Hematopoietic multipotent progenitor cell treated with erythropoietin and hydrocortisone succinate and interleukin-3 and kit ligand, for 4 days (in vitro differentiated cells): Measurements from ENCODE around the gene IPO11.
A peak's percentile ranks its signal among the peaks of the same experiment; 100 is the strongest.
"Not testable (repeated sequence)": the region's sequence is repeated elsewhere in the genome, so short reads cannot be mapped to it uniquely, and the experiment has no call there.

Experiments used
- DNase-seq: peaks from one replicate; pipeline ENCODE4 v3.0.0-alpha.2; 2015

The IPO11 gene

DNA sequence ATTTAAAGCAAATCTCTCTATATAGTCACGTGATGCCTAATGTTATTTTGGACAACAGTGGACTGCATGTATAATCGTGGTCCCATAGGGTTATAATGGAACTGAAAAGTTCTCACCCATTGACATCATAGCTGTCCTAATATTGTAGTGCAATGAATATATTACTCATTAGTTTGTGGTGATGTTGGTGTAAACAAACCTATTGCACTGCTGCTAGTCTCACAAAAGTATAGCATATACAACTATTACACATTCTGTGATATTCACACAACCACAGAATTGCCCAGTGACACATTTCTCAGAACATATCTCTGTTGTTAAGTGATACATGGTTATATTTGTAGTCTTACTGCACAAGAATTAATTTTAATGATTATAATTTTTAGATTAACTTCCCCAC lies 37.7 kb downstream of the IPO11 start:
- DNase-seq: no peak

DNA sequence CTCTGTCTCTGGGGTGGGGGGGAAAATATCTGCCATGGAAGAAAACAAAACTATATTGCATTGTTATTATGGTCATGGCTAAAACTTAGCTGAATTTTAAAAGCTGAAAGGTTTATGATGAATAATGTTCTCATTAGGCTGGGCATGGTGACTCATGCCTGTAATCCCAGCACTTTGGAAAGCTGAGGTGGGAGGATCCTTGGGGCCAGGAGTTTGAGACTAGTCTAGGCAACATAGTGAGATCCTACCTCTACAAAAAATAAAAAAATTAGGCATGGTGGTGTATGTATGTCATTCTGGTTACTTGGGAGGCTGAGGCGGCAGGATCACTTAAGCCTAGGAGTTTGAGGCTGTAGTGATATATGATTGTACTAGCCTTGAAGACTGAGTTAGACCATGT lies 44.5 kb downstream of the IPO11 start:
- DNase-seq: no peak

DNA sequence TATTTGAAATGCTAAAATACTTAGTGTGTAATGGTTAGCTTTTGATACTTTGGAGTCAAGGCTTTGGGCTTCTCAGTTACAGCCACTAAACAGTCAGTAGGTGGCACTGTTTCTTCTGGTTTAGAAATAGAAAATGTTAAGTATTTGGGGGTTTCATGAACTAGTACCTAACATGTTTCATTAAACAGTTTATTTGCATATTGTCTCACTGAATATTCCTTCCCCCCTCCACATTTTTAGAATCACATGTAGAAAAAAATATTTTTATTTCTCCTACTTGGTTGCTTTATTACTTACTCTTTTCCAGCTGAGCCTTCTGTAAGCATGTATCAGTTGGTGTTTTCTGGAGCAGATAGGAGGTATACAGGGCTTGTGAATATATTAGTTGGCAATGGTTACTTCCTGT lies 48.0 kb downstream of the IPO11 start:
- DNase-seq: peak; percentile 84

DNA sequence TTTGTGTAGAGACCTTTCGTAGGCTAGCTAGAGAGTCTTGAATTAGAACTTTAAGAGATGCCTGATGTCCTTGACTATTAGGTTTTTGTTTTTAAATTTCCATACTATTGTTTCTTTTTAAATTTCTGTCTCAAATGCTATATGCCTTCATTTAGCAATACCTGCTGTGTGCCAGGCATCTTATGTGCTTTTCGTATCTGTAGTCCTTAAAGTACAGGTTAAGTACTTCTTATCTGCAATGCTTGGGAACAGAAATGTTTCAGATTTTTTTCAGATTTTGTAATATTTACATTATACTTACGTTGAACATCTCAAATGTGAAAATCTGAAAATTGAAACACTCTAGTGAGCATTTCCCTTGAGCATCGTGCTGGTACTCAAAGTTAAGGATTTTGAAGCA lies 49.0 kb downstream of the IPO11 start:
- DNase-seq: no peak

DNA sequence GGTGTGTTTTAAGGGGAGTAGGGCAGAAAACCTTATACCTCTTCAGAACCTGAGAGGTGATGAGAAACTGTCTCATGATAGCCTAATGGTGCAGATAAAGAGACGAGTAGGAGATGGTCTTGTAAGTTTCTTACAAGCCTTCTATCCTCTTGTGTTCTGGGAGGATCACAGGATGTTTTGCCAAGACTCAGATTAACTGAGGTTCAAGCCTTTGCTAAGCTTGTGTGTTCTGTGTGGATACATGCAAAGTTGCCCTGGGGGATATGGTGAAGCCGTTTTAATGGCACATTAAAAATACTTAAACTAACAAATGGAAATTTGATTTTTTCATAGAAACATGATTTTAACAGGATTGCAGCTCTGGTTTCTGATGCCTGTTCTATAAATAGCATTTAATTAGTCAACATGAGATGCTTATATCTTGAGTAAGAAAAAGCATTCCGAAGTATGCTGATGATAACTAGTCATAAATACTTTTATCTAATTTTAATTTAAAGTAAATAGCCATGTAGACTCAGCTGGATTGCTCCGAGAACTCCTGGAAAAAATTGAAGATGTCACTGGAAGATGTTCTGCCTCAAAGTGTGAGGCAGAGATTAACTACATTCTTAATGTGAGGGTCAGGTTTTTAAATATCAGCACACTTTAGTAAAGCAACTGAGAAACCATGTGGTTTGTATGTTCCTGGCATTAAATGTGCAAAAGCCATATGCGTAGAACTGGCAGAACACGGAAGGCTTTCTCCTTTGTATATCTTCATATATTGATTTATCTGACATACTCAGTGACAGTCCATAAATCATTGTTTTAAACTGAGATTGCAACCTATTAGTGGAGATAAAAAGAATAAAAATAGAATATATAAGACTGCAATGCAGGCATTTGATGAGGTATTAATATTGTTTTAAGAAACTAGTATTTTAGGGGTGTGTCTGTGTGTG lies 53.7 kb downstream of the IPO11 start:
- no peak for DNase-seq

DNA sequence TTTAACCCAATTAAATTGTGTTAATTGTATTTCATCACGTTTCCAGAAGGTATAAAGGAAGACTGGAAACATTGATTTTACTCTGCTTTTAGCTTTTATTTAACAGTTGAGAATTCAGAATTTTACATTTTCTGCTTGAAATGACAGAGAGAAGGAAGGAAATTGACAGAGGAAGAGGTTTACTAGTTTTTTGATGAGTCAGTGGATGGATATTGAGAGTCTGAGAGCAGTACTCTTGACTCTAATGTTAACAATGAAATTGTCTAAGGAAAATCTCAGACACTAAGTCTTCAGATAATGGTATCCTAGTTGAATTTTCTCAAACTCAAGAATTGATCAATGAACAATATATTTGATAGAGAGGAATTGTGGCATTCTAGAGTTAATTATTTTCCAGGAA lies 60.6 kb downstream of the IPO11 start:
- DNase-seq: no peak

DNA sequence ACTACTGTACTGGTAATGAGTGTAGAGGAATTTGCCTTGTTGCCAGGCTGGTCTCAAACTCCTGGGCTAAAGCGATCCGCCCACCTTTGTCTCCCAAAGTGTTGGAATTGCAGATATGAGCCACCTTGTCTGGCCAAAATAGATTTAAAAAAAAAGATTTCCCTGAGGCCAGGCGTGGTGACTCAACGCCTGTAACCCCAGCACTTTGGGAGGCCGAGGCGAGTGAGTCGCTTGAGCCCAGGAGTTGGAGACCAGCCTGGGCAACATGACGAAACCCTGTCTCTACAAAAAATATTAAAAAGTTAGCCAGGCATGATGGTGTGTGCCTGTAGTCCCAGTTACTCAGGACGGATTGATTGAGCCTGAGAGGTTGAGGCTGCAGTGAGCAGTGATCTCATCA lies 62.5 kb downstream of the IPO11 start:
- no peak for DNase-seq

DNA sequence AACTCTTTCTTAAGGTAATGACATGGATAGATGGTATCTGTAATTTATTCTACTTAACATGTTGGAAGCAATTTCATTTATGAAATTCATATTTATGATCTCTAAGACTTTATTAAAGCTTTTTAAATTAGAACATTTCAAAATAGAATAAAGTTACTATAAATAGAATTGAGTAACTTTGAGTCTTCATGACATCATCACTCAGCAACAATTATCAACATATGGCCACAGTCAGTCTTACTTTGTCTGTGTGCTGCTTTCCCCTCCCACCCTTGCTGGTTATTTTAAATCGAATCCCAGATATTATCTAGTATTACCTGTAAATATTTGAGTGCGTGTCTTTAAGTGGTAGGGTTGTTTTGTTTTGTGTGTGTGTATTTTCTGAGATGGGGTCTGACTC lies 65.2 kb downstream of the IPO11 start:
- no peak for DNase-seq

DNA sequence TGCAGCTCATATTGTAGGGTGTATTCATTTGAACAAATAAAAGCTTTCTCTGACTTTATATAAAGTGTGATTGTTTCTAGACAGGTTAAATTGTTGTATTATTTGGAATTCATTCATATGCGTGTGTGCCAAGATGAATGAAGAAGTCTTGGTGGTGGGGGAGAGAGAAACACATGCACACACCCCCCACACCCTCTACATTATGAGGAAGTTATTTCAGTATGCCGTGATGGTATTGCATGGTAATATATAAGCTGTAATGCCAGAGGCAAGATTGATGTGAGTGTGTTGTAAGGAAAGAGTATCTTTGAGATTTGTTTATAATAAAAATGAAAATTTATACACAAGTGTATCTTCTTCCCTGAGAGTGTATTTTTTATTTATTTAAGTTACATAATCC lies 71.0 kb downstream of the IPO11 start:
- peak; percentile 58 for DNase-seq

DNA sequence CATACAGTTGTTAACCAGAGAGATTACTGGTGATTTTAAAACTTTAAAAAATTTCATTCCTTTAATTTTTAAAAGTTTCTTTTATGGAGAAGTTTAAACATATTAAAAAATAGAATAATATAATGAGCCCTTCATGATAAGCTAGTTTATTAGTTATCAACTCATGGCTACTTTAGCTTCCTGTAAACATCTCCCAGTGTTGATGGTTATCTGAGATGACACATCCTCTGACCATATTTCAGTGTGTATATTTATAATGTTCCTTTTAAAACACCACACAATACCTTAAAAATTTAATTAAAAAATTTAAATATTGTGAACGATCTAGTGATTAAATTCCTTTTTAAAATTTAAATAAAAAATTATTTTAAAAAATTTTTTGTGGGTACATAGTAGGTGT lies 74.1 kb downstream of the IPO11 start:
- DNase-seq: peak; percentile 53

DNA sequence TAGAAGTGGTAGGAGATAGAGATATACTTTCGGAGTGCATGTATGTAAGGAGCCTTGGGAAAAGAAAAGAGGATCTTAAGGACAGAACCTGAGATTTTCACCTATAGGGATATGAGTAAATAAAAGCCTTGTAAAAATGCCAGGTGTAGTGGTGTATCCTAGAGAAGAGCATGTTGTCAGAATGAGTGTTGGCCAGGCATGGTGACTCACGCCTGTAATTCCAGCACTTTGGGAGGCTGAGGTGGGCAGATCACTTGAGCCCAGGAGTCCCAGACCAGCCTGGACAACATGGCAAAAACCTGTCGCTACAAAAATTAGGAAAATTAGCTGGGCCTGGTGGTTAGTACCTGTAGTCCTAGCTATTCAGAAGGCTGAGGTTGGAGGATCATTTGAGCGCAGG lies 76.0 kb downstream of the IPO11 start:
- no peak for DNase-seq

DNA sequence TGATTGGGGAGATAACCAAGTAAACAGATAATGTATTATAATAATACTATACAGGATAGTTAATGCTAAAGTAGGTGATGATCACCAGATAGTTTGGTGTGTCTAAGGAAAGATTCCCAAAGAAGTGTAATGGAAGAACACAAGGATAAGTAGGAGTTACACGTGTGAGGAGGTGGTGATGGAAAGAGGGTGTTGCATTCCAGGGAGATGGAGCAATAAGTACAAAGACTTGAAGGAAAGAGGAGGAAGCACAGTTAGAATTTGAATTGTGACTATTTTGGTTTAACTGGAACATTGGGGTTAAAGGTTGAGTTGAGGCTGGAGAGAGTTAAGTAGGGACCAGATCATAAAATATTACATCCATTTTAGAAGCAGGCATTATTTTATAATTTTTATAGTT lies 76.9 kb downstream of the IPO11 start:
- DNase-seq: no peak

DNA sequence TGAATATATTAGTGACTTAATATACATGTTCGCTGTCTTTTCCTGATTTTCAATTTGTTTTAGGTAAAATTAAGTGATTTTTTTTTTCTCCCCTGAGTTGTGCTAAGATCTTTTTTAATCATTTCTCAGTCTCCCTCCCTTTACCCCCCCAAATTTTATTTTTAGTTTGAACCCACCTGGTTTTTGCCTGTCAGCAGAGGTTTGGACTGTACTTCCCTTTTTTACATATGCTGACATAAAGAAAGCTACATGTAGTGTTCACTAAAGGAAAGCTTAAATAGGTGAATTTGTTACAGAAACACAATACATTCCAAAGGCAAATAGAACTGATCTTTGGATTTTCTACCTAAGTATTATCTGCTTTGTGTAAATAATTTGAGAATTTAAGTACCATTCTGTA lies 82.2 kb downstream of the IPO11 start:
- peak; percentile 39 for DNase-seq

DNA sequence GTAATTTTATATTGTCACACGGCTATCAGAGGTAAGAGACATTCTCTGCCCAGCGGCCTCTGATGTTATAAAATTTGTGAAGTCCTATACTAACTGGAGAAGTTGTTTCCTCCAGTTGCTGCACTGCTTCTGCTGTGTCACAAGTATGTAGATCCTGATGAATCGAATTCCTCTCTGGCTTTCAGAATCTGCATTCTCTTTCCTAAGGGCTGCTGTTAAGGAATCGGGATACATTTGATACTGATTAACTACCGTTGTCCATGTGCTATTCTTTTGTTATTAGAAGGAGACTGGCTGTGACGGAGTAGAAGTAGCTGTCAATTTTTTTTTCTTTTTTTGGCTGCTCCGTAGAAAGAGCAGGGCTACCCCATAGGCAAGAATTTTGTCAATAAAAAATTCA lies 84.3 kb downstream of the IPO11 start:
- DNase-seq: no peak

DNA sequence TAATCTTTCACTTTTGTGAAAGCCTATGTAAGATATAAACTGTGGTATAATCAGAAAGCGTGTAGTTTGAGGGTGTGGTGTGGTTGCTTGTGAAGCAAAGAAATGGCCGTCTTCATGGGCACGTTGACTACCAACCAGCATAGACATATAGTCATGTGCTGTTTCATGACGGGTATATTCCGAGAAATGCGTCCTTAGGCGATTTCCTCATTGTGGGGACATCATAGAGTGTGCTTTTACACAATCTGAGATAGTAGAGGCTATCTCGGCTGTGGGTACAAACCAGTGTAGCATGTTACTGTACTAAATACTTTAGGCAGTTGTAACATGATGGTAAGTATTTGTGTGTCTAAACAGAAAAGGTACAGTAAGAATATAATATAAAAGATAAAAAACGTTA lies 86.4 kb downstream of the IPO11 start:
- DNase-seq: no peak

DNA sequence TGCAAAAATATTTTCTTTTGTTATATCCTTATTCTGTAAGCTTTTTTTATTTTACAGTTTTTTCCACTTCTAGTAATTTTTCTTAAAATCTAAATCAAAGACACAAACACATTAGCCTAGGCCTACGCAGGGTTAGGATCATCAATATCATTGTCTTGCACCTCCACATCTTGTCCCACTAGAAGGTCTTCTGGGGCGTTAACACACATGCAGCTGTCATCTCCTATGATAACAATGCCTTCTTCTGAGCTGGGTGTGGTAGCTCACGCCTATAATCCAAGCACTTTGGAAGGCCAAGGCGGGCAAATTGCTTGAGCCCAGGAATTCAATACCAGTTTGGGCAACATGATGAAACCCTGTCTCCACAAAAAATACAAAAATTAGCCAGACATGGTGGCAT lies 87.2 kb downstream of the IPO11 start:
- DNase-seq: no peak

DNA sequence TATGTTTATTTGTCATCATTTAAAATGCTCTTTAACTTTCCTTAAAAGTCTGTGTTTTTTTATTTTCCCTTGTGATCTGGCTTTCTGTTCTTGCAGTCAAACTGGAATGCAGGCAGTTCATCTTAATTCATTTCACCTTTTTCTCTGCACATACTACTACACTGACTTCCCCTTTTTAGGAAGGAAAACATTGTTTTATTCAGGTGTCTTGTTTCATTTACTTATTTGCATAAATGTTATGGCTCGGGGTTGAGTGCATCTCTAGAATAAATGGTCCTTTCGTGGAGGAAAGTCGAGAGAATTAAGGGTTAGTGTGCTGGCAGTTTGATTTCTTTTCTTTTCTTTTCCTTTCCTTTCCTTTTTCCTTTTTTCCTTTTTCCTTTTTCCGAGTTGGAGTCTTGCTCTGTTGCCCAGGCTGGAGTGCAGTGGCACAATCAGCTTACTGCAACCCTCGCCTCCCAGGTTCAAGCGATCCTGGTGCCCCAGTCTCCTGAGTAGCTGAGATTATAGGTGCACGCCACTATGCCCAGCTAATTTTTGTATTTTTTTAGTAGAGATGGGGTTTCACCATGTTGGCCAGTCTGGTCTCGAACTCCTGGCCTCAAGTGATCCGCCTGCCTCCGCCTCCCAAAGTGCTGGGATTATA lies 90.0 kb downstream of the IPO11 start:
- no peak for DNase-seq

DNA sequence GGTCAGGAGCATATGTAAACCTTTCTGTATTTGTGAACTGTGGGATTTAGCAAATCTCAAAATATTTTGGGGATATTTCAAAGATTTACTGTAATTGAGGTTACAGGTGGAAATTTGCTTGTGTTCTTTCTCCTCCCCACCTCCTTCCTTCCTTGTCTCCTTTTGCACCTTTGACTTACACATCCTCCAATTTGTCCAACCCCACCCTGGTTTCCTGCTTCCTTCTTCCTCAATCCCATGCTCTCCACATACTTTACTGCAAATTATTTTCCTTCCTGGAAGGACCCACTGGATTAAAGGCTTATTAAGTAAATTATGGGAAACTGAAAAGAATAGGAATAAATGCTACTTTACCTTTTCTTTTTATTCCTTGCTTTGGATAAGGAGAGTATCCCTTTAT lies 91.6 kb downstream of the IPO11 start:
- DNase-seq: no peak

DNA sequence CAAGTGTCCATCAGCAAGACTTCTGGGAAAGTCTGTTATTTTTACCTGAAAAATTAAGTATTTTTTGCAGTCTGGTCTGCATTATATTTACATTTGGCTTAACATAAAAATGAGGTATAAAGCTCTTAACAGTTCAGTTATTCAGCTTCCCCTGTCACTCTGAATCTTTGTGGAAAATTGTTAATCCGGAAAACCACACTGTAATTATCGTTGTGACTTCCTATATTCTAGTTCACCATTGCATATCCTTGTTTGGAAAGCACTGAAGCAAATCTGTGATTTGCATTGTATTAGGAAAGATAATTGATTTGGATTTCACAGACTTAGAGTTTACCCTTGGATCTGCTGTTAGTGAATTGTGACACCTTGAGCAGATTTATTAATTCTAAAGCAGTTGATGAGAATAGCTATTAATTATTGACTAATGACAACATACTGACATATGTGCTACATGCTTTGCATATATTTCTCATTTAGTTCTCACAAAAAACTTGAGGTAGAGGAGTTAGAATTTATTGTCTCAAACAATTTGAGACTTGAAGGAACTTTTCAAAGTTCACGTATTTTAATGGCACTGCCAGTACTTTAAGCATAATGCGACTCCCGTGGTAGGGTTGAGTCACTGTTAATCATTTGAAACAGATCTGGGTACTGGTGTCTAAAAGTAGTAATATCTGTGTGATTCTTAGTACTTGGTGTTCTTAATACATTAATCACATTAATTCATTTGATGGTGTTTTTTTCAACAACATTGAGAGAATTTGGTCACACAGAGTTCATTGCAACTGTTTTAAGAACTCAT lies 94.3 kb downstream of the IPO11 start:
- no peak for DNase-seq

DNA sequence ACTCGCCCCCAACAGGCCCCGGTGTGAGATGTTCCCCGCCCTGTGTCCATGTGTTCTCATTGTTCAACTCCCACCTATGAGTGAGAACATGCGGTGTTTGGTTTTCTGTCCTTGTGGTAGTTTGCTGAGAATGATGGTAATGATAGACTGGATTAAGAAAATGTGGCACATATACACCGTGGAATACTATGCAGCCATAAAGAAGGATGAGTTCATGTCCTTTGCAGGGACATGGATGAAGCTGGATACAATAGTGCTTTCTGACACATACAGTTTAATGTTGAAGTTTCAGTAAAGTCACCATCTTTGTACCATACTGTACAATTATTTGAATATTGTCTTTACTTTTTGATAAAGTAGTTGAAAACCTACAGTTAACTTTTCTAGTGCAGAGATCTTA lies 96.2 kb downstream of the IPO11 start:
- not testable (repeated sequence) for DNase-seq

DNA sequence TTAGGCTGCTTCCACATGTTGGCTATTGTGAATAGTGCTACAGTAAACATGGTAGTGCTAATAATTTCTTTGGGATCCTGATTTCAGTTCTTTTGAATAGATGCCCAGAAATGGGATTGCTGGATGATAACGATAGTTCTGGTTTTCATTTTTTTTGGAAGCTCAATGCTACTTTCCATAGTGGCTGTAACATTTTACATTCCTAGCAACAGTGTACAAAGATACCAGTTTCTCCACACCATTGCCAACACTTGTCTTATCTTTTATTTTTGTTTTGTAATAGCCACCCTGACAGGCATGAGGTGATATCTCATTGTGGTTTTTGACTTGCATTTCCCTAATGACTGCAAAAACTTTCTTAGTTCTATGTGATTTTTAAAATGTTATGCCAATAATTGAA lies 97.2 kb downstream of the IPO11 start:
- peak; percentile 53 for DNase-seq

DNA sequence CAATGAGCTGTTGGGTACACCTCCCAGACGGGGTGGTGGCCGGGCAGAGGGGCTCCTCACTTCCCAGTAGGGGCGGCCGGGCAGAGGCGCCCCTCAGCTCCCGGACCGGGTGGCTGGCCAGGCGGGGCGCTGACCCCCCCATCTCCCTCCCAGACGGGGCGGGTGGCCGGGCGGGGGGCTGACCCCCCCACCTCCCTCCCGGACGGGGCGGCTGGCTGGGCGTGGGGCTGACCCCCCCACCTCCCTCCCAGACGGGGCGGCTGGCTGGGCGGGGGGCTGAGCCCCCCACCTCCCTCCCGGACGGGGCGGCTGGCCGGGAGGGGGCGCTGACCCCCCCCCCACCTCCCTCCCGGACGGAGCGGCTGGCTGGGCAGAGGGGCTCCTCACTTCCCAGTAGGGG lies 100.5 kb downstream of the IPO11 start:
- not testable (repeated sequence) for DNase-seq

DNA sequence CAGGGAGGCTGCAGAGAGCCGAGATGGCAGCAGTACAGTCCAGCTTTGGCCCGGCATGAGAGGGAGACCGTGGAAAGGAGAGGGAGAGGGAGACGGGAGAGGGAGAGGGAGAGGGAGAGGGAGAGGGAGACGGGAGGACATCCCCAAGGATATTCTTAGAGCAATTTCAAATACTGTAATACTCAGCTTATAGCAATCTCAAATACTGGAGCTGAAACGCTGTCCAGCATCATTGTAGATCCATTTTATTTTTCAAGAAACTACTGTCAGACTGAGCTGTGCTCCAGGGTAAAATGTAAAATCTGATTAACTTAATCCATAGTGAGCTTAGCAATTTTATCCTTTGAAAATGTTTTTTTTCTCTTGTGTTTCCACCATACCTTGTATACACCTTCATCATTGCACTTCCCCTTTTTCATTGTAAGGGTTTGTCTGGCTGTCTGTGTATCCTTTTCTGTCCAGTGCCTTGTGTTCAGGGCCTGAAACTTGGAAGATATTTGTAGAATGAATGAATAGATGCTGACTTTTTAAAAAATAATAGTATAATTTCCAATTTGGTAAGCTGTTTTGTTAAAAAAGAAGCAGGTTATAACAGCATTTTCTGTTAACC lies 102.1 kb downstream of the IPO11 start:
- DNase-seq: no peak
